H1 (cell line): ENCODE measurements around the gene TMEM271. TPM values are rescaled to one million over a fixed set of nuclear protein-coding genes. Genes with fewer than 3 reads are reported as not detected.

Experiments
- KDM1A ChIP-seq: fragments of 200-600, 300-600 bp; sonication (generic); IDR thresholded peaks from 2 replicates; pipeline ENCODE4 v1.7.1; 2016; ENCODE audit warnings: mild to moderate bottlenecking, low read length, borderline replicate concordance
- POLR2A ChIP-seq, 2 experiments: IDR thresholded peaks; 1 replicate in 1 of 2; 2 replicates in 1 of 2; pipeline ENCODE4 v1.6.1; 2011; ENCODE audit warnings: low read depth in 2 of 2, low read length in 2 of 2, mild to moderate bottlenecking in 2 of 2; ENCODE audit errors: control extremely low read depth in 1 of 2
- POLR2AphosphoS5 ChIP-seq: IDR thresholded peaks from 2 replicates; pipeline ENCODE4 v1.6.1; 2011; ENCODE audit warnings: low read depth, low read length
- polyA plus RNA-seq, 7 experiments: library from polyadenylated mRNA; depleted of rRNA in 3 of 7; stranded (reverse) in 5 of 7; unstranded in 2 of 7; fragments of >200 nt in 5 of 7; fragments of 200-250 nt in 2 of 7; gene quantifications; 1 replicate in 5 of 7; 2 replicates in 1 of 7; 4 replicates in 1 of 7; pipeline versions ENCODE4 v1.2.1 to v1.2.3, GENCODE V29; 2011 to 2013; ENCODE audit warnings: missing spikeins in 2 of 7, mixed read lengths in 2 of 7
- total RNA-seq: library from RNA; stranded (reverse); fragmentation: NEBNext Ultra II Directional; extraction: Animal tissue kit (Norgen Biotek cat#: 25700); gene quantifications from 2 replicates; pipeline ENCODE4 v1.2.1, GENCODE V29; 2021

The TMEM271 gene
- total and polyA plus RNA-seq, 2 of the 8 experiments (the other 6 are each of a cell fraction or from before 2014, with no cell fraction given): 0.08 to 0.35 TPM

DNA sequence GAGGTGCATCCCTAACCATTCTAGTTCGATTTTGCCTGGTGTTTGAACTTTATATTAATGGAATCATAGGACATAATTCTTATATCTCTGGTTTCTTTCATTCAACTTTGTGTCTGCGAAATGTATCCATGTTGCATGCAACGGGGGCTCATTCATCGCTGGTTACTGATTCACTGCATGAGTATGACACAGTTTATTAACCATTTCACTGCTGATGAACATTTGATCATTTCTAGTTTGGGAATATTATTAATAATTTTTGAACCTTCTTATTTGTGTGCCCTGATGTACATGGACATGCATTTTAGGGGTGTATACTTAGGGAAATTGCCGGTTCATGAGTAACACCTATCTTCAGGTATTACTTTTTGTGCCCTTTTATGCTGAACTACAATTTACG, 5.1 kb upstream of the TMEM271 start (continued):
- TF ChIP-seq KDM1A (no peak), POLR2AphosphoS5 (no peak), POLR2A (IDR thresholded peaks at IDR 0.05; ENCODE audit: control extremely low read depth in 1 of 2, low read depth in 2 of 2, low read length in 2 of 2) (no peak)
